Activated T-helper 17 cell treated with anti-CD3 and anti-CD28 coated beads, Interleukin-2, amount 50 U/mL, for 72 hours (primary cell): Measurements from ENCODE around the gene PDE8B. TPM values are rescaled to one million over a fixed set of nuclear protein-coding genes. Genes with fewer than 3 reads are reported as not detected.

Experiments used
- ATAC-seq: fragments of 150-1000 bp; cut with Tn5 transposase; replicated peaks from 2 replicates; pipeline ENCODE4 v1.10.0; 2021; ENCODE audit warnings: mild to moderate bottlenecking, moderate library complexity
- H3K27ac Mint-ChIP-seq: one replicate; pipeline ENCODE4 v1.8.0; 2022; ENCODE audit warnings: mixed read lengths
- H3K27me3 Mint-ChIP-seq: one replicate; pipeline ENCODE4 v1.8.0; 2022; ENCODE audit warnings: mixed read lengths
- H3K36me3 Mint-ChIP-seq: one replicate; pipeline ENCODE4 v1.8.0; 2022; ENCODE audit warnings: low read depth, mild to moderate bottlenecking, mixed read lengths
- H3K4me1 Mint-ChIP-seq: one replicate; pipeline ENCODE4 v1.8.0; 2022; ENCODE audit warnings: mixed read lengths
- H3K4me3 Mint-ChIP-seq: one replicate; pipeline ENCODE4 v1.8.0; 2022; ENCODE audit warnings: mild to moderate bottlenecking, mixed read lengths
- H3K9me3 Mint-ChIP-seq: one replicate; pipeline ENCODE4 v1.8.0; 2022; ENCODE audit warnings: mixed read lengths
- total RNA-seq, 2 donors: library from RNA; stranded (reverse); gene quantifications; one replicate each; pipeline ENCODE4 v1.2.3, GENCODE V29; 2022

Gene PDE8B
- total RNA-seq, 2 donors from 2014 or later: not detected

DNA sequence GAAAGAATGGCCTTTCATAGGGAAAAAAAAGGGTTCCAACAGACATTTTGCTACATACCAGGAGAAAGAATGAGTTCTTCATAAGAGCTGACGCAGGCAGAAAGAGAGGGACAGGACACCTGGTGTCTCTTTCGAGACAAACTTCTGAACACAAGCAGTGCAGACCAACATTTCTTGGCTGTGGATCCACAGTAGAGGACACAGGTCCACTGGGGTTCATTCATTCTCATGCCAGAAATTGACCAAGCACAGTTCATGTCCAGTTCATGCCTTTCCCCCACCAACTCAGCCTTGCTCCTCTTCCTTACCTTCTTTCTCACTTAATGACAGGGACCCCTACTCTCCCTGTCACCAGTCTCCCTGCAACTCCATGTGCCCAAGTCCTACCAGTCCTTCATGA is 144.0 kb downstream of the PDE8B start:
- Mint-ChIP-seq H3K4me1 (no peaks in the 10 kb centered on the region), H3K27me3 (peaks cover 3% of the 10 kb centered on the region), H3K36me3 (no peaks in the 10 kb centered on the region), H3K4me3 (no peak overlapping the region), H3K9me3 (no peaks in the 10 kb centered on the region), H3K27ac (no peak overlapping the region)
- ATAC-seq: no peak

DNA sequence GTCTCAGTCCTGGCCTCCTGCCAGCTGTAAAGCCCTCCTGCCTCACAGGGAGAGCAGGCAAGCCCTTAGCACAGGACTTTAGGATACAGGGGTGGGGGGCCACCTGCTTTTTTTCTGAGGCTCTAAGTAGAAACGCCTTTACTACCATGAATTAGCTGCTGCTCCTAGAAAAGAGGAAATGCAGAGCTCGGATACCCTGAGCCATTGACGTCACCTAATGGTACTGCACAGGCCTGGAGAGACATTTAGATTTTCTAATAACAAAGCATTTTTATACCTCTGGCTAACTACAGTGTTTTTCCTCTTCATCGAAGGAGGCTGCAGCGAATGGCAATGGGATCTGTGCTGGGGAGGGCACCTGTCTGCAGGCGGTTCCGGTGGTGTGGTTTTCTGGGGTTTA is 144.6 kb downstream of the PDE8B start:
- H3K9me3 Mint-ChIP-seq: no peaks in the 10 kb centered on the region
- H3K36me3 Mint-ChIP-seq: no peaks in the 10 kb centered on the region
- no peak overlapping the region for H3K27ac Mint-ChIP-seq
- ATAC-seq: no peak
- H3K4me3 Mint-ChIP-seq: no peak overlapping the region
- H3K4me1 Mint-ChIP-seq: no peaks in the 10 kb centered on the region
- H3K27me3 Mint-ChIP-seq: peaks cover 3% of the 10 kb centered on the region

DNA sequence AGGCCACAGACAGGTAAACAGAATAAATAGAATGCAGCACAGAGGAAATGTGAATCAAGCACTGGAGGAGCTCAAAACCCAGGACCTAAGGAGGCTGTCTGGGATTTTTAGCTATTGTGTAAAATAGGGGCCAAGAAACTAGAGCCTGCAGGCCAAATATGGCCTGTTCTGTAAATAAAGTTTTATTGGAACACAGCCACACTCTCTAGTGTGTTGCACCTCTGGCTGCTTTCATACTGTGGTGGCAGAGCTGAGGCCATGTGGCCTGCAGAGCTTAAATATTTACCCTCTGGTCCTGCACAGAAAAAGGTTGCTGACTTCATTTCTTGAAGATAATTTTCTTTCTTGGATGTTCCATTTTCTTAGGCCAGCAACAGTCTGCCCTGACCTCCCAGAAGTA is 145.3 kb downstream of the PDE8B start:
- Mint-ChIP-seq H3K36me3 (no peaks in the 10 kb centered on the region), H3K4me3 (no peak overlapping the region), H3K9me3 (no peaks in the 10 kb centered on the region), H3K27ac (no peak overlapping the region), H3K27me3 (peaks cover 3% of the 10 kb centered on the region), H3K4me1 (no peaks in the 10 kb centered on the region)
- no peak for ATAC-seq

DNA sequence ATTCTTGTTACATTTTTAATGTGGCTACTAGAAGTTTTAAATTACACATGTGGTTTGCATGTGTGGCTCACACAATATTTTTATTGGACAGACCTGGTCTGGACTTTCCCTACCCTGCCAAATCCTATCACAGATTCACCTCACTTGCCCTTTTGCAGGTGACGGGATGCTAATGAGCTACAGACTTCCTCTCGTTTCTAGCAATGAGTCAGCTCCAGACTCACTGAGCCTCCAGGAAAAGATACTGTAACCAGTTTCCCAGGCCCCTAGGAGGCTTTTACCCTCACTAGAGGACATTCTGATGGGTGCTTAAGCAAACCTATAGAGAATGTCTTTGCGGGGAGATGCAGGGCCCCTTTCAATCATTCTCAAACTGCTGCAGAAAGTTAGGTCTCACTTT is 146.3 kb downstream of the PDE8B start:
- Mint-ChIP-seq H3K27me3 (peaks cover 3% of the 10 kb centered on the region), H3K27ac (peak overlapping the region; percentile 42), H3K4me1 (no peaks in the 10 kb centered on the region), H3K9me3 (no peaks in the 10 kb centered on the region), H3K36me3 (no peaks in the 10 kb centered on the region), H3K4me3 (no peak overlapping the region)
- ATAC-seq: peak; percentile 96

DNA sequence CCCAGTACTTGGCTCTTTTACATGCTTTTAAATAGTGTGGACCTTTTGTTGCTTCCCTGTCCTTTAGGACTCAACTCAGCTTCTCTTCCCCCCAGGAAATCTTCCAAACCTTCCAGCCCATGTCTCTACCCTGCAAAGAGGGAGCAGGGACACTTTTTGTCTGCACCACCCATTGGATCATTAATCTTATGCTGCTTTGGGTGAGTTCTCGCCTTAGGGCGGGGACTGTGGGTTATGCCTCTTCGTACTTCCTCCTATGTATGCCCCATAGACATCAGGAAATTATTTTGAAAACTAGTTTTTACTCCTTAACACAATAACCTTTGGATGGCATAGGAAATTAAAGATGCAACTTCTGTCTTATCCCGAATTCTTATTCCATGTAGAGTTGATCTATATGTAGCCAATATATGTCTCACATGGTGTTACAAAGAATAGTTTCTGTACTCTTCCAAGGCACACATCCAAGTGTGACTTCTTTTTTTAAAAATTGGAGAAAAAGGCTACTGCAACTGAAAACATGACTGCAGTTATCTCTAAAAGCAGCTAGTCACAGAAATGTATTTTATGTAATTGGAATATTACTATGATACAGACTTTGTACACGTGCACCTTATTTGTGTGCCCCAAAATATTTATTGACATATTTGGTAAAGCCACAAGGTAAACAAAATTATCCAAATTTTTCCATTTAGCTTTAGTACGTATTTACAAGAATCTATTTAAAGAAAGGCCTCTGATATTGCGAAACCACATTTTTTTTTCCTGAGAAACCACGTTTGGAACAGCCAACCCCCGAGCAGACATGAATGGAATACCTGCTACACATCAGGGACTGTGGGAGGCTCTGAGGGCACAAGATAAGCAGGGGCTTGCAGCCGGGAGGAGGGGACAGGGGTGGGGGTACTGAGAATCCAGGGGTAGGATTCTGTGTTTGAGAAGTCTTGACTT is 148.1 kb downstream of the PDE8B start:
- no peak overlapping the region for H3K27ac Mint-ChIP-seq
- H3K9me3 Mint-ChIP-seq: no peaks in the 10 kb centered on the region
- H3K4me3 Mint-ChIP-seq: no peak overlapping the region
- no peaks in the 10 kb centered on the region for H3K4me1 Mint-ChIP-seq
- no peak for ATAC-seq
- peaks cover 3% of the 10 kb centered on the region for H3K27me3 Mint-ChIP-seq
- no peaks in the 10 kb centered on the region for H3K36me3 Mint-ChIP-seq

DNA sequence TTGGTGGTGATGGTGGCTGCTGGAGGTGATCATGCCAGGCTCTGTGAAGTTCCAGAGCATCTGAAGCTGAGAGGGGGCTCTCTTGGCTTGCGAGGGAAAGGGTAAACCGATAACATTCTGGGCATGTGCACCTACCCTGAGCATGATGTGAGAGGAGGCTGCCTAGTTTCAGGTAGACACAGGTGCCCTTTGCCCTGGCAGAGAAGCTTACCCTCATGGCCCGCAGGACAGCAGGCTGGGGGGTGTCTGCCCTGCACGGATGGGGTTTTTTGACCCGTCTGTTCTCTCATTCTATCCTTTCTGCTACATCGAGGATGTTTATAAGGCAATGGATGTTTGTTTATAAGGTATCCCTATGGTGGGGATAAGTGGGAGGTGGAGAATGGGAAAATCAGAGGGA is 148.8 kb downstream of the PDE8B start:
- no peak overlapping the region for H3K4me3 Mint-ChIP-seq
- H3K9me3 Mint-ChIP-seq: no peaks in the 10 kb centered on the region
- no peaks in the 10 kb centered on the region for H3K4me1 Mint-ChIP-seq
- ATAC-seq: no peak
- H3K27me3 Mint-ChIP-seq: peaks cover 3% of the 10 kb centered on the region
- H3K36me3 Mint-ChIP-seq: no peaks in the 10 kb centered on the region
- H3K27ac Mint-ChIP-seq: no peak overlapping the region

DNA sequence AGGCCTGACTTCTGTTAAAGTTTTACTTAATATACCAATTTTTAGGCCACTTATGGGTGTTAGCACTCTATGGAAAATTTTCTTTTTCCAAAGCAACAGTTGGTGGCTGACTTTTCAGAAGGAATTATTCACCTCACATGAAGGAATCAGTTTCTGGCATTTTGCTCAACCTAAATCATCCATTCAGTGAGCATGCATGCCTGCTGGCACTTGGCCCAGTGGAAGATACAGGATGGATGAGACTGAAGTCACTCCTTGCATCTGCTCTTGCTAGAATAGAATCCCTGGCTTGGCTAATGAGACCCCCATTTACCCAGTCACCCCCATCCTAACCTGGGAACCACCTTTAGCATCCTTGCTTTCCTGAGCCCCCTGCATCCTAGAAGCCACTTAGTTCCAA is 149.9 kb downstream of the PDE8B start:
- Mint-ChIP-seq H3K4me1 (no peaks in the 10 kb centered on the region), H3K27ac (no peak overlapping the region), H3K36me3 (no peaks in the 10 kb centered on the region), H3K9me3 (no peaks in the 10 kb centered on the region), H3K4me3 (no peak overlapping the region), H3K27me3 (peaks cover 3% of the 10 kb centered on the region)
- ATAC-seq: no peak

DNA sequence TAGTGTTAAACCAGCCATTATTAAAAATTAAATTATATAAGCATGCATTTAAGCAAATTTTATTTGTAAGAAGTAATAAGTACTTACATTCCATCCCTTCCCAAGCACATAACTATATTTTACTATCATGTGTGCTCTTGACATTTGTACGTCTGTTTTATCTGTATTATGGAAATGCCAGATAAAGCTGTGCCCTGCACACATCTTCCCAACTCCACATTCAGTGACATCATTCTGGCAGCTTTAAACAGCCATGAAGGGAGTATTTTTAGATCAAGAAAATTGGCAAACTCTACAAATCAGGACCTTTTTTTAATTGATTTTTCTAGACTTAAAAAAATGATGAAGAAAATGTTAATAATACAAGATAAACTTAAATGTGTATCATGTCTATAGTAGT is 150.5 kb downstream of the PDE8B start:
- H3K9me3 Mint-ChIP-seq: no peaks in the 10 kb centered on the region
- no peak overlapping the region for H3K4me3 Mint-ChIP-seq
- ATAC-seq: no peak
- H3K4me1 Mint-ChIP-seq: no peaks in the 10 kb centered on the region
- H3K27me3 Mint-ChIP-seq: peaks cover 3% of the 10 kb centered on the region
- H3K36me3 Mint-ChIP-seq: no peaks in the 10 kb centered on the region
- H3K27ac Mint-ChIP-seq: no peak overlapping the region

DNA sequence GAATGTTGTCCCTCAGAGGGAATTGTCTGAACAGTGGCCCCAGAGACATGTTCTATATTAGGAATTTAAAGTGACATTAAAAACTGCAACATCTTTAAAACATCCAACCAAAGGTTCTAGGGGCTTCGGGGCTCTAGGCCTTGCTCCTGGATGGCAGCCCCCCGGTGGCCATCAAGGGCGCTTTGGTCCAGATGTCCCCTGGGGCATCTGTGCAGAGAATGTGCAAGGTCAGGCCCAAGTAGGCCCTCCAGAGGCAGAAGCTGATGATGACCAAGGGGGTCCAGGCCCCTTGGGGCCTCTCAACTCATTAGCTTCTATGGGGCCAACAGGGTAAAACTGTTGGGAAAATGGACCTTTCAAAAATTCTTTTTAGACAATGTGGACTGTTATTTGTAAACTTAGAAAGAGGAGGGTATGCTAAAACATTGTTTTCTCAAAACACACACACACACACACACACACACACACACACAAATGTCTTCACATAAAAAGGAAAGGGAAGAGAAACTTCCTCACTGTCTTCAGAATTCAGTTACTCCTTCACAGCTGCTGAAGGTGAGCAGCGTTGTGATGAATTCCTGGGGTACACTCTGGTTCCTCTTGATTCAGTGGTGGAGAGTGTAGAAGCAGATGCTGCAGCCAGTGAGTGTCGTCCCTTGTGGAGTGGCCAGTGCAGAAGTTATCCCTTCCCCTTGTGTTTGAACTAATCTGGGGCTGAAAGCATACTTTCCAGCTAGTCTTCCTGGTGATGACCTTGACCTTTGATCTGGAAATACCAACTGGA is 156.4 kb downstream of the PDE8B start:
- H3K36me3 Mint-ChIP-seq: no peaks in the 10 kb centered on the region
- H3K4me3 Mint-ChIP-seq: no peak overlapping the region
- ATAC-seq: no peak
- H3K27me3 Mint-ChIP-seq: no peaks in the 10 kb centered on the region
- no peak overlapping the region for H3K27ac Mint-ChIP-seq
- H3K4me1 Mint-ChIP-seq: peaks cover 6% of the 10 kb centered on the region
- H3K9me3 Mint-ChIP-seq: no peaks in the 10 kb centered on the region

DNA sequence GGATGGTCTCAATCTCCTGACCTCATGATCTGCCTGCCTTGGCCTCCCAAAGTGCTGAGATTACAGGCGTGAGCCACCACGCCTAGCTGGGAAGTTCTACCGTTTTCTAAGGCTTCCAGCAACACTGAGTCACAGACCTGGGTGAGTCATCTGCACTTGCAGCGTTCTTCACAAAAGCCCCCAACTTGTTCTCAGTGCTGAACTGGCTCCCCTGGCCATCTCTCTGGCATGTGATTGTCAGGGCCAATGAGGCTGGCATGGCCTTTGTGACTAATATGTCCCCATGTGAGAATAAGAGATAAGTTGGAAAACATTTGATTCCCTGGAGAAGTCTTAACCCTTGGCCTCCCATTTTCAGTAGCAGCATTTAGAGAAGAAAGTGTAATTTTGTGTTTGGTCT is 157.3 kb downstream of the PDE8B start:
- H3K4me3 Mint-ChIP-seq: no peak overlapping the region
- no peaks in the 10 kb centered on the region for H3K9me3 Mint-ChIP-seq
- H3K27me3 Mint-ChIP-seq: no peaks in the 10 kb centered on the region
- no peak overlapping the region for H3K27ac Mint-ChIP-seq
- no peaks in the 10 kb centered on the region for H3K36me3 Mint-ChIP-seq
- H3K4me1 Mint-ChIP-seq: peaks cover 6% of the 10 kb centered on the region
- peak; percentile 74 for ATAC-seq

DNA sequence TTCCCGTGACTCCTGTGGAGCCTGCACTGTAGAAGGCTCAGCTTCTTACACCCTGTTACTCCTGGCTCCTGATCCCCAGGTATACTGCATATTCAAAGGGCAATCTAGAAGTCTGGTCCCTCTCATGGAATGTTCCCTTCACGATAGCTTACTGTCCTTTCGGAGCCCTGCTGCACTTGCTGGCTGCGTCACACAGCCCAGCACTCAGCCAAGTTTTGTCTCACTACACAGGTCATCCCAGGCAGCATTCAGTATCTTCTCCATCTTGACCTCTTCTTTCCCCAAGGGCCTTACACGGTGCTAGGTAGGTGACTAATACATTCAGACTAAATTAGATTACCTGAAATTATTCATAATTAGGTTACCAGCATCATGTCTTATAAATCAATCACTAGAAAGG is 157.9 kb downstream of the PDE8B start:
- Mint-ChIP-seq H3K36me3 (no peaks in the 10 kb centered on the region), H3K9me3 (no peaks in the 10 kb centered on the region), H3K4me1 (peaks cover 6% of the 10 kb centered on the region), H3K4me3 (no peak overlapping the region), H3K27ac (no peak overlapping the region), H3K27me3 (no peaks in the 10 kb centered on the region)
- no peak for ATAC-seq

DNA sequence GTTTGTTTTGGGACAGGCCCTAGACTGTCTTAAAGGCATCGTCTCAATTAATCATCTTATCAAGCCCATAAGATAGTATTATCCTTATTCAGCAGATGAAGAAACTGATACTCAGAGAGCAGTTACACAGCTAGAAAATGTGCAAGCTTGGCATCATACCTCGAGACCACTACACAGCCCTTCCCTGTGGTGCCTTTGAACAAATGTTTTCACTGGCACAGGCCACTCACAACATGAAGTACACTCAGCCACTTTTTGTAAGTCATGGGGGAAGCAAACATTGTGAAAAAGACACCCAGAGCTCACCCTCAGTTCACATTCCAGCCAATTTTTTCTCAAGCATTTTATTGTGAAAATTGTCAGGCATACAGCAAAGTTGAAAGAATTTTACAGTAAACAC is 159.1 kb downstream of the PDE8B start:
- no peaks in the 10 kb centered on the region for H3K36me3 Mint-ChIP-seq
- no peaks in the 10 kb centered on the region for H3K9me3 Mint-ChIP-seq
- H3K4me1 Mint-ChIP-seq: peaks cover 6% of the 10 kb centered on the region
- no peak for ATAC-seq
- H3K4me3 Mint-ChIP-seq: no peak overlapping the region
- no peak overlapping the region for H3K27ac Mint-ChIP-seq
- no peaks in the 10 kb centered on the region for H3K27me3 Mint-ChIP-seq

DNA sequence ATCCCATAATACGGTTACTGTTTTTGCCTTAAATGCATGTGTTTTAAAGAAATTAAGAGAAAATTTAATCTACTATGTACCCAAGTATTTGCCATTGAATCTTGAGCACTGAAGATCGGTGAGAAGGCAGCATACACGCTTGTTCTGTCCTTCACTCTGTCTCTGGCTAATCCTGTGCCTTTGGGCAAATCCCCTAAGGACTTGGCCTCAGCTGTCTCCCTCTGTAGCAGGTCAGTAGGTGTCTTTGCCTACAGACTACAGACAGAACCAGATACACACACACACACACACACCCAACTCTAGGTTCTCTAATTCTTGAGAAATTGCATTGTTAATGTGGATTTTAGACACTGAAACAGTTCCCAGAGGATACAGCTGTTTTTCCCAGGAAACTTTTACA is 164.2 kb downstream of the PDE8B start:
- no peaks in the 10 kb centered on the region for H3K4me1 Mint-ChIP-seq
- no peaks in the 10 kb centered on the region for H3K9me3 Mint-ChIP-seq
- no peak for ATAC-seq
- H3K36me3 Mint-ChIP-seq: no peaks in the 10 kb centered on the region
- no peak overlapping the region for H3K4me3 Mint-ChIP-seq
- H3K27ac Mint-ChIP-seq: no peak overlapping the region
- H3K27me3 Mint-ChIP-seq: peaks cover 5% of the 10 kb centered on the region

DNA sequence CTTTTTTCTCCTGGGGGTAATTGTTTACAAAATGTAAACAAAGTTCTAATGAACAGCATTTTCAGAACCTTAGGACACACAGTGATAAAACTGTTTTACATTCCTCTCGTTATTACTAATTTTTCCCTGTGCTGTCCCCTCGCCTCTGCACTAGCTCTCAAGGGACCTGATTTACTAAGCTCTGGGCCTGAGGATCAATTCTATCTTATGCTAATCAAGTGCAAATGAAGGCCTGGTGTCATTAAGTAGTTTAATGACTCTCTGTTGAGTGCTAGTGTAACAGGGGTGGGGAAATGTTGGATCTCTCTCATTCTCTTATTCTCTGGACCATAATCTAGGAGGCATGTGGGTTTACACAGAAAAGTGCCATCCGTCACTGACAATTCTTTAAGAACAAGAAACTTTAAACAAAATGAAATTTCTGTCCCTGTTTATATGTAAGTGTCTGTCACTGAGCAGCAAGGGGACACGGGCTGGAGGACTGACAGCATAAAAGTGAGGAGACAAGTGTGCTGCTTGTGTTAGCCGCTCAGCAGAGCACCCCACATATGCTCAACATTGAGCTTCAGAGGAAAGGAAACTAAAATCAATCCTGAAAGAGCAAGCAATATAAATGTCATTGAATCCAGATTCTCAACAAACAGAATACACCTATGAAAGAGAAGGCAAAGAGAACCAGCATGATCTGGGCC is 166.3 kb downstream of the PDE8B start:
- ATAC-seq: no peak
- Mint-ChIP-seq H3K4me3 (no peak overlapping the region), H3K36me3 (no peaks in the 10 kb centered on the region), H3K27ac (no peak overlapping the region), H3K9me3 (no peaks in the 10 kb centered on the region), H3K27me3 (peaks cover 5% of the 10 kb centered on the region), H3K4me1 (peaks cover 9% of the 10 kb centered on the region)
